ENCODE data around the gene C5AR2.
"Not testable (repeated sequence)": the region's sequence is repeated elsewhere in the genome, so short reads cannot be mapped to it uniquely, and the experiment has no call there.

Gene C5AR2

DNA sequence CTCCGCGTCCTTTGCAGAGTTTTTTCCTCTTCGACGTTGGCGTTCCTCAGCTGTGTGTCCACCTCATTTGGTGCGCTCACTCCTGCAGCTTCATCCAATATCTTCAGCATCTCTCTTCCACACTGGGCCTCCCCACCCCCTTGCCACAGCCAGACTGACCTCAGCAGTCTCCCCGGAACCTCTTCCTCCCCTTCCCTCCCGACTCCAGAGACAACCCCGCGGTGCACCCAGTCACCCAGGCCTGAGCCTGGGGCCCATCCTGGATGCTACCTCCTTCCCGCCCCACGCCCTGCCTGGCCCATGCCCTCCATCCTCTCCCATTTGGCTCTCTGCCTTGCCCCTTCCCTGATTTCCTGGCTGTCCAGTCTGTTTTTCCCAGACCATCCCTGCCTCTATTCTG is 8.1 kb upstream of the C5AR2 start:
- no peak for DNase-seq (ENCODE audit: low read depth)

DNA sequence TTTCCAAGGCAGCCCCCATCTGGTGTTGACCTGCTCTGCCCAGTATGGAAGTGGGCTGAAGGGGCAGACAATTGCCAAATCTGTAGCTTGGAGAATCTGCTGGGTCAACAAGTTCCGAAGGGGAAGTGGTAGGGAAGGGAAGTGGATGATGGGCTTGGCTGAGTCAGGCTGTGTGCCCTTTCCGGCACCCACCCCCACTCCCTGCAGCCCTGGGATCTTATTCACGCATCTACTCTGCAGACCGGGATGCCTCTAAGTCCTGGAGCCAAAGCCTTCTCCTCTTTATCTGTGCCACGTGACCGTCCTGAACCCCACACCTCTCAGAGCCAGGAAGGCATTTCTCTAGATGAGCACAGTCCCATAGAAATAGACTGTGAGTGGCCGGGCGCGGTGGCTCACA is 7.5 kb upstream of the C5AR2 start:
- no peak for DNase-seq (ENCODE audit: low read depth)

DNA sequence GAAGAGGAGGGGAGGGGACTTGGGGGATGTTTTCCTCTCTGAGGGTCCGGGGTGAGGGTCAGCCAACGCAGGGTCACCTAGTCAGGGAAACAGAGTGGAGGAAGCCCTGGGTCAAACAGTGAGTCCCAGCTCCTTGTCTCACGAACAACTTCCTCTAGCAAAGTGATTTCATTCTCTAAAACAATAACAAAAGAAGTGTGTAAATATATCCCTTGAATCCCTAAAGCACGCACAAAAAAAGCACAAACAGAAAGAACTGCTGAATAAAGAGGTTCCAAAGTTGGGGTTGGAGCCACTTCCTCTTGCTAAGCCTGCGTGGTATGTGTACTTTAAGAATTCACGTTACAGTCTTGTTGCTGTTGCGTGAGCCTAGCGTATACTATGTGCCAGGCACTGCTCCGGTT is 1.5 kb upstream of the C5AR2 start:
- no peak for DNase-seq (ENCODE audit: low read depth)

DNA sequence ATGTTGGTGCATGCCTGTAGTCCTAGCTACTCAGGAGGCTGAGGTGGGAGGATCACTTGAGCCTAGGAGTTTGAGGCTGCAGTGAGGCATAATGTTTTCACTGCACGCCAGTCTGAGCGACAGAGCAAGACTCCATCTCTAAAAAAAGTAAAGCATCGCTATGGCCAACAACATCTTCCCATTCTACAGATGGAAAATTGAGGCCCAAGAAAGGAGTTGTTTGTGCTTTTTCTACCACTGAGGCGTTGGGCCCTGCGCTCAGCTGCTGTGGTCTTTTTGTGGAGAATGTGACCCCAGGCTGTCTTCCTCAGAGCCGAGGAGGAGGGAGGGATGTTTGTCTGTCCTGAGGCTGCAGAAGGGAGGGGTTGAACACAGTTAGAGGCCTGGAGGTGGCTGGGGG is 485 bp upstream of the C5AR2 start:
- DNase-seq (ENCODE audit: low read depth) = no peak

DNA sequence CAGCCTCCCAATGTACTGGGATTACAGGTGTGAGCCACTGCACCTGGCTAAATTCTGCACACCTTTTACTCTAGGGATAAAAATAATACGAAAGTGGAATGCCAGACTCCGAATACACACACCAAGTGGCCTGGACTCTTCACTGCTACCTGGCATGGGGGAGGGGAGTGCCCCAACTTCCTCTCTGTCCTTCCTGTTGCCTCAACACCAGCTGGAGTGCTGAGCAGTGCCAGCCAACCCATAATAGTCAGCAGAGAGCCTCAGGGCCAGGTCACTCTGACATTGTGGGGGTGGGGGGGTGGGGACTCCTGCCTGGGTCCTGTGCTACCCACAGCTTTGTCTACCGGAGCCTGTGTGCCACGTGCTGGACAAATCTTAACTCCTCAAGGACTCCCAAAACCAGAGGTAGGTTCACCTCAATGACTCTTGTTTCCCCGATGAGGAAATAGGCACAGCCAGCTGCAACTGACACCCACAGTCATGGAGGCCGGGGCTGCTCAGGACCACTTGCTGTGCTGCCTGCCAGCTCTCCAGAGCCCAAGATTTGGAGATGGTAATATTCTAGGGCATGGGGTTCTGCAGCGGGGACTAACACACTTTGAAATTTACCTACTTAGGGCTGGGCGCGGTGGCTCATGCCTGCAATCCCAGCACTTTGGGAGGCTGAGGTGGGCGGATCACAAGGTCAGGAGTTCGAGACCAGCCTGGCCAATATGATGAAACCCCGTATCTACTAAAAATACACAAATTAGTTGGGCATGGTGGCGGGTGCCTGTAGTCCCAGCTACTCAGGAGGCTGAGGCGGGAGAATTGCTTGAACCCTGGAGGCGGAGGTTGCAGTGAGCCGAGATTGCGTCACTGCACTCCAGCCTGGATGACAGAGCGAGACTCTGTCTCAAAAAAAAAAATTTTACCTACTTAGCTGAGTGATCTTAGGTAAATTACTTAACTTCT is 5.1 kb downstream of the C5AR2 start:
- DNase-seq (ENCODE audit: low read depth) = not testable (repeated sequence)

DNA sequence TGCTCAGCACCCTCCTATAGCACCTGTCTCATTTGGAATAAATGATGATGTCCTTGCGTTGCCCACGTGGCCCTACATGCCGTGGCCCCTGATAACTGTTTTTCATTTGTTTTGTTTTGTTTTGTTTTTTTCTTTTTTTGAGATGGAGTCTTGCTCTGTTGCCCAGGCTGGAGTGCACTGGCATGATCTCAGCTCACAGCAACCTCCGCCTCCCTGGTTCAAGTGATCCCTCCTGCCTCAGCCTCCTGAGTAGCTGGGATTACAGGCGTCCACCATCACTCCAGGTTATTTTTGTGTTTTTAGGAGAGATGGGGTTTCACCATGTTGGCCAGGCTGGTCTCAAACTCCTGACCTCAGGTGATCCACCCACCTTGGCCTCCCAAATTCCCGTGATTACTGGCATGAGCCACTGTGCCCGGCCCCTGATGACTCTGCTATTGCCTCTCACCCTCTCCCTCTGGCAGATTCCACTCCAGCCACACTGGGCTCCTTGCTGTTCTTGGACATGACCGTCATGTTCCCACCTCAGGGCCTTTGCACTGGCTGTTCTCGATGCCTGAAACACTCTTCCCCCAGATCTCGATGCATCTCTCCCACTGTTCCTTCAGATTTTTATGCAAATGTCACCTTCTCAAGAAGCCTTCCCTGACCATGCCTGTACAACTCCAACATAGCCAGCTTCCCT is 7.4 kb downstream of the C5AR2 start:
- no peak for DNase-seq (ENCODE audit: low read depth)

DNA sequence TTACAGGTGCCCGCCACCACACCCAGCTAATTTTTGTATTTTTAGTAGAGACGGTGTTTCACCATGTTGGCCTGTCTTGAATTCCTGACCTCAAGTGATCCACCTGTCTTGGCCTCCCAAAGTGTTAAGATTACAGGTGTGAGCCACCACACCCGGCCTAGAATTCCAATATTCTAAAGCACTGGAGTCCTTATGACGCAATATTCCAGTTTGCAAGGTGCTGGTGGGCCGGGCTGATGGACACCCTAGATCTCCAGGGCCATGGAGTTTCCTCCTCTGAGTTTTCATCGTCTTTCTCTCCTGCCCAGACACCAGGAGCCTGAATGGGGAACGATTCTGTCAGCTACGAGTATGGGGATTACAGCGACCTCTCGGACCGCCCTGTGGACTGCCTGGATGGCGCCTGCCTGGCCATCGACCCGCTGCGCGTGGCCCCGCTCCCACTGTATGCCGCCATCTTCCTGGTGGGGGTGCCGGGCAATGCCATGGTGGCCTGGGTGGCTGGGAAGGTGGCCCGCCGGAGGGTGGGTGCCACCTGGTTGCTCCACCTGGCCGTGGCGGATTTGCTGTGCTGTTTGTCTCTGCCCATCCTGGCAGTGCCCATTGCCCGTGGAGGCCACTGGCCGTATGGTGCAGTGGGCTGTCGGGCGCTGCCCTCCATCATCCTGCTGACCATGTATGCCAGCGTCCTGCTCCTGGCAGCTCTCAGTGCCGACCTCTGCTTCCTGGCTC is 8.7 kb downstream of the C5AR2 start:
- DNase-seq (ENCODE audit: low read depth) = no peak

DNA sequence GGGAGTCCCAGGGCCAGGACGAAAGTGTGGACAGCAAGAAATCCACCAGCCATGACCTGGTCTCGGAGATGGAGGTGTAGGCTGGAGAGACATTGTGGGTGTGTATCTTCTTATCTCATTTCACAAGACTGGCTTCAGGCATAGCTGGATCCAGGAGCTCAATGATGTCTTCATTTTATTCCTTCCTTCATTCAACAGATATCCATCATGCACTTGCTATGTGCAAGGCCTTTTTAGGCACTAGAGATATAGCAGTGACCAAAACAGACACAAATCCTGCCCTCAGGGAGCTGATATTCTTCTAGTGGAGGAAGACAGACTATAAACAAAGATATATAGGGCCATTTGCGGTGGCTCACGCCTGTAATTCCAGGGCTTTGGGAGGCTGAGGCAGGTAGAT is 9.8 kb downstream of the C5AR2 start:
- DNase-seq (ENCODE audit: low read depth) = no peak

DNA sequence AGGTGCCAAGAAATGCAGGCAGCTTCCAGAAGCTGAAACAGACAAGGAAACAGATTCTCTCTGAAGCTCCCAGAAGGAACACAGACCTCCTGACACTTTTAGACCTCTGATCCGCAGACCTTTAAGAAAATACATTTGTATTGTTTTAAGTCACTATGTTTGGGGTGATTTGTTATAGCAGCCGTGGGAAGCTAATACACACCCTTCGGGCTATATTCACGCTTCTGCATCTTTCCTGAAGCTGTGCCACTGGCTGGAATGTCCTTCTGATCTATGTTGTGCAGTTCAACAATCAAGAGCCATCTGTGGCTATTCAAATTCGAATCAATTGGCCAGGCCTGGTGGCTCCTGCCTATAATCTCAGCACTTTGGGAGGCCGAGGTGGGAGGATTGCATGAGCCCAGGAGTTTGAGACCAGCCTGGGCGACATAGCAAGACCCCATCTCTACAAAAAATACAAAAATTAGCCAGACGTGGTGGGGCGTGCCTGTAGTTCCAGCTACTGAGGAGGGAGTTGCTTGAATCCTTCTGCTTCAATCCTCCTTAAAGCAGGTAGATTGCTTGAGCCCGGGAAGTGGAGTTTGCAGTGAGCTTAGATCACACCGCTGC is 11.3 kb downstream of the C5AR2 start:
- no peak for DNase-seq (ENCODE audit: low read depth)

DNA sequence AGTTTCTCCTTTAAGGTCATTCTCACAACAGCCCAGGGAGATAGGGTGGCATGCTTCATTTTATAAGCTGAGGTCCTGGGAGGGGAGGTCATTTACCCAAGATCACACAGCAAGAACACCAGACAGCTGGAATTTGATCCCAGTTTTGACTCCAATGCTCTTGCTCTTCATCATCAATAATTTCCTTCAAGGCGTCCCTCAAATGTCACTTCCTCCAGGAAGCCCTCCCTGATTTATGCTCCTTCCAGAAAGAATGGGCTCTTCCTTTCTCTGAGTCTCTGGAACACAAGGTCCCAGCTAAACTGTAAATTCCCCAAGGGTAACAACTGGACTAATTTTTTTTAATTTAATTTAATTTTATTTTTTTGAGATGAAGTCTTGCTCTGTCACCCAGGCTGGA is 12.4 kb downstream of the C5AR2 start:
- DNase-seq (ENCODE audit: low read depth) = no peak

DNA sequence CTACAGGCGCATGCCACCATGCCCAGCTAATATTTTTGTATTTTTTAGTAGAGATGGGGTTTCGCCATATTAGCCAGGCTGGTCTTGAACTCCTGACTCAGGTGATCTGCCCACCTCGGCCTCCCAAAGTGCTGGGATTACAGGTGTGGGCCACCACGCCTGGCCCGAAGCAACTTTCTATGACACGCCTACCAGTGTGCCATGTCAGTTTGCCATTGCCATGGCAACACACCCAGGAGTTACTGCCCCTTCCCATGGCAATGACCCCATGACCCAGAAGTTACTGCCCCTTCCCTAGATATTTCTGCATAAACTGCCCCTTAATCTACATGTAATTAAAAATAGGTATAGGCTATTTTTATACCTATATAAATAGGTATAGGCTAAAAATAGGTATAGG is 14.0 kb downstream of the C5AR2 start:
- DNase-seq (ENCODE audit: low read depth) = not testable (repeated sequence)

DNA sequence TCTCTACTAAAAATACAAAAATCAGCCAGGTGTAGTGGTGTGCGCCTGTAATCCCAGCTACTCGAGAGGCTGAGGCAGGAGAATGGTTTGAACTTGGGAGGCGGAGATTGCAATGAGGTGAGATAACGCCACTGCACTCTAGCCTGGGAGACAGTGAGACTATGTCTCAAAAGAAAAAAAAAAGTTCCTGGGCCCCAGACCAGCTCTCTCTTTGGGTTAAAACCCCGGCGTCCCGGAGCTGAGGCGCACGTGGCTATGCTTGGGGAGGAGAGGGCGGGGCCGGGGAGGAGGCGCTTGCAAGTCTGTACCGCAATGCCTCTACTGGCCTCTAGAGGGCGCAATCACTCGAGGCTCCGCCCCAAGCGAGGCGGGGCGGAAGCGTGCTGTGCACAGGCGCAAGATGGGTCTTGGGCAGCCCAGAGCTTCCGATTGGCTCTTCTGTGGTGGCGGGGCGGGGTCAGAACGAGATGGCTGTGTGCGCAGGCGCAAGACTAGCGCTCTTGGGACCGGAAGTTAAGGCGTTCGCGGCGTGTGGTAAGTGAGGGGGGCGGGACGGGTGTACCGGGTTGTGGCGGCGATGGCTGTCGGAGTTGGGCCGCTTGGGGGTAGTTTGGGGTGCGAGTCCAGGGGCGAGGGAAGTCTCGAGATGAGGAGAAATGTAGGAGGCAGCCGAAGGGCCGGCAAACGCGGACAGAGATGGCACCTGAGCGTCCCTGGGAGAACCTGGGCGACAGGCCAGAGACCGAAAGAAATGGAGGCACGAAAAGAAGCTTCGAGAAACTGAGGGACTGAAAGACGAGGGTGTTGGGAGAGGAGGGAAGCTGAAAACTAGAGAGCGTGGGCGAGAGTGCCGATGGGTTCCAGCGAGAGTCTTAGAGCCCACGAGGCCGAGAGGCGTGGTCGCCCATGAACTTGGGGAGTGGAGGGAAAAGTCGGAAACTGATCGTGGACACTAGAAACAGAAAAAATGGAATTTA is 17.1 kb downstream of the C5AR2 start, which contains the start of gene DHX34:
DHX34 (plus strand) TSS at position 497 of the 977 bp plus-strand sequence. CDS start 3,716 bp downstream, outside the sequence.
- peak; percentile 100 for DNase-seq (ENCODE audit: low read depth)

DNA sequence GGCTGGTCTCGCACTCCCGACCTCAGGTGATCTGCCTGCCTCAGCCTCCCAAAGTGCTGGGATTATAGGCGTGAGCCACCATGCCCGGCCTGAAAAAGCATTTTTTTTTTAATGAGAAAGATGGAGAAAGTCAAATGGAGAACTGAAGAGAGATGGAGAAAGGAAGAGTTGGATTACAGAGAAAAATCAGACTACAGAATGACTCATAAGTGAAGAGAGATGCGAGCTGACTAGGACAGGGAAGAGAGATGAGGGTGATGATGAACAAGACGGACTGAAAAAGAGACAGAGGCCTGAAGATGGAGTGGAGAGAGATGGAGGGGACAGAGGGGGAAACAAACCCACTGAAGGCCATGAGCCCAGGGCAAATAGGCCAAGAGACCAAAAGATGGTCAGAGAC is 18.7 kb downstream of the C5AR2 start:
- DNase-seq (ENCODE audit: low read depth) = no peak

DNA sequence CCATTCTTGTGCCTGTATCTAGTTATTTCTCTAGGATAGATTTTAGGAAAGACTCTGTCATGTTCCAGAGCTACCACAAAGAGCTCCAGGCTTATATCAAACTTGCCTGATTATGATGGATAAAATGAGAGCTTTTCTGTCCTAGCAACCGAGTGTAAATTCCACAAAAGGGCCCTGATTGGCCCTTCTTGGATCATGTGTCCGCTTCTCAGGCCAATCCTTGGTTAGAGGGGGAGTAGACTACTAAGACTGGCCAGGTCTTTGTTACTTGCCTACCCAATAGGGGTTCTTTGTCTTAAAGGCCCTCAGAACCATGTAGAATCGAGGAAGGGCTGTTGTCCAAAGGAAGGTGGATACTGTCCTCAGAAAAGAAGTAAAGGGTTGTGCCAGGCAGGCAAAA is 19.6 kb downstream of the C5AR2 start:
- no peak for DNase-seq (ENCODE audit: low read depth)

DNA sequence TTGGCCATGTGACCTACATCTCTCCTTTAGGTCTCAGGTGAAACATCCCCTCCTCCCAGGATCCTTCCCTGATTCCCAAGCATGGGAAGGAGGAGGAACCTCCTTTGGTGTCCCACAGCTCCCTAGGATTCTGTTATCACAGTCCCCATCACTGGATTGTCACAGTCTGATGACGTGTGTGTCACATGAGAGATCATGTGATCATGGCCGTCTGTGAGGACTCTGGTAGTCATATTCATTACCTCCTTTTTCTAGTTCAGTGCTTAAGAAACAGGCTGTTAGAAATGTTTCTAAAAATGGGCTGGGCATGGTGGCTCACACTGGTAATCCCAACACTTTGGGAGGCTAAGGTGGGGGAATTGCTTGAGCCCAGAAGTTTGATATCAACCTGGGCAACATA is 20.1 kb downstream of the C5AR2 start:
- no peak for DNase-seq (ENCODE audit: low read depth)

DNA sequence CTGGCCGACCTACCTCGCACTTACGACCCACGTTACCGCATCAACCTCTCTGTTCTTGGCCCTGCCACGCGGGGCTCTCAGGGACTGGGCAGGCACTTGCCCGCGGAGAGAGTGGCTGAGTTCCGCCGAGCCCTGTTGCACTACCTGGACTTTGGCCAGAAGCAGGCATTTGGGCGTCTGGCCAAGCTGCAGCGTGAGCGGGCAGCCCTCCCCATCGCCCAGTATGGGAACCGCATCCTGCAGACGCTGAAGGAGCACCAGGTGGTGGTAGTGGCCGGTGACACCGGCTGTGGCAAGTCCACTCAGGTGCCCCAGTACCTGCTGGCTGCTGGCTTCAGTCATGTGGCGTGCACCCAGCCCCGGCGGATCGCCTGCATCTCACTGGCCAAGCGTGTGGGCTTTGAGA is 21.3 kb downstream of the C5AR2 start:
- DNase-seq (ENCODE audit: low read depth) = no peak

DNA sequence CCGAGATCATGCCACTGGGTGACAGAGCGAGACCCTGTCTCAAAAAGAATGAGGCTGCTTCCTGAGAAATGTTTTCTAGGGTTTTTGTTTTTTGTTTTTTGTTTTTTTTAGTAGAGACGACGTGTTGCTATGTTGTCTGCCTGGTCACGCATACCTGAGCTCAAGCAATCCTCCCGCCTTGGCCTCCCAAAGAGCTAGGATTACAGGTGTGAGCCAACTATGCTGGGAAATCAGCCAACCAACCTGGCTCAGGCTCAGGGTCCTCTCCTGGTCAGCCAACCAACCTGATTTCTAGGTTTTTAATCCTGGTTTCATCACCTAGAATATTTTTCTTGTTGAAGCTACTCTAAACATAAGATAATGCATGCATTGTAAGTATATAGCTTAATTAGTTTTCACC is 24.9 kb downstream of the C5AR2 start:
- no peak for DNase-seq (ENCODE audit: low read depth)

DNA sequence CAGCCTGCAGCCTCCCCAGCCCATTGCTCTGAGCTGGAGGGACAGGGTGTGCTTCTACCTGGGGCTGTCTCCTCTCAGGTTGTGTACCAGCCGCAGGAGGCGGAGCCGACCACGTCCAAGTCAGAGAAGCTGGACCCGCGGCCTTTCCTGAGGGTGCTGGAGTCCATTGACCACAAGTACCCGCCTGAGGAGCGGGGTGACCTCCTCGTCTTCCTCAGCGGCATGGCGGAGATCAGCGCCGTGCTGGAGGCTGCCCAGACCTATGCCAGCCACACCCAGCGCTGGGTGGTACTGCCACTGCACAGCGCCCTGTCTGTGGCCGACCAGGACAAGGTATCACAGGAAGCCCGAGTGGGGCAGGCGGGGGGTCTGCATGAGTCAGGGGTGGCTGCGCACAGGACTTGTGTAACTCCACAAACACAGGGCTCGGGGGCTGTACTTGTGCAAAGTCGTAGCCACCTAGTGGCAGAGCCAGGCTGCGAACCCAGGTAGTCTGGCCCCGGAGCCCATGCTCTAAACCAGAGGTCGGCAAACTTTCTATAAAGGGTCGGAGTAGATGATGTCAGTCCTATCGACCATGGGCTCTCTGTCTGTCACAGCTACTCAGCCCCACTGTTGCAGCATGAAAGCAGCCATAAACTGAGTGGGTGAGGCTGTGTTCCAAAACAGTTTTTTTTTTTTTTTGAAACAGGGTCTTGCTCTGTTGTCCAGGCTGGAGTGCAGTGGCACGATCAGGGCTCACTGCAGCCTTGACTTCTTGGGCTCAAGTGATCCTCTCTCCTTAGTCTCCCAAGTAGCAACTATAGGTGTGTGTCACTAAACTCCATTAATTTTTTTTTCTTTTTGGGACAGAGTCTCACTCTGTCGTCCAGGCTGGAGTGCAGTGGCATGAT is 26.1 kb downstream of the C5AR2 start:
- no peak for DNase-seq (ENCODE audit: low read depth)

DNA sequence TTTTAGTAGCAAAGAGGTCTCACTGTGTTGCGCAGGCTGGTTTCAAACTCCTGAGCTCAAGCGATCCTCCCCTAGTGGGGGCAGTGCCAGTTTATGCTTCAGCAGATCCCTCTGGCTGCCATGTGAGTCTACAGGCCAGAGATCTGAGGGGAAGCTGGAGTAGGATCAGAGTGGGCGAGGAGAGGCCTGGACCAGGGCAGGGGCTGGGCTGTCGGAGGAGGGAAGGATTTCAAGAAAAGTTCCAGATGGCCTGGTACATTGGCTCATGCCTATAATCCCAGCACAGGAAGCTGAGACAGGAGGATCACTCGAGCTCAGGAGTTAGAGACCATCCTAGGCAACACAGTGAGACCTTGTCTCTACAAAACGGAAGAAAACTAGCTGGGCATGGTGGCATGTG is 27.0 kb downstream of the C5AR2 start:
- DNase-seq (ENCODE audit: low read depth) = no peak

DNA sequence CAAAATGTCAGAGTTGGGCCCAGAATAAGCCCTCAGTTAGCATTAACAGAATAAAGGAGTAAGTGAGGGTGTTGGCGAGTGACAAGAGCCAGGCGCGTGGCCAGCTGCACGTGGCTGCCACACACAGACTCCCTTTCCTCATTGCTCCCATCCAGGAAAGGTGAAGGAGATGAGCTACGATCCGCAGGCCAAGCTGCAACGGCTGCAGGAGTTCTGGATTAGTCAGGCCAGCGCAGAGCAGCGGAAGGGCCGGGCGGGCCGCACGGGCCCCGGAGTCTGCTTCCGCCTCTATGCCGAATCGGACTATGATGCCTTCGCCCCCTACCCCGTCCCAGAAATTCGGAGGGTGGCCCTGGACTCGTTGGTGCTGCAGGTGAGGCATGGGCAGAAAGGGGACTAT is 30.3 kb downstream of the C5AR2 start:
- no peak for DNase-seq (ENCODE audit: low read depth)

All from activated T-cell treated with anti-CD3 and anti-CD28 coated beads for 24 hours (primary cell).